NT2/D1 (cell line): ENCODE results near the gene PDCD2L.

Experiments
- SUZ12 ChIP-seq: IDR thresholded peaks from 2 replicates; pipeline ENCODE4 v1.6.1; 2011; ENCODE audit not compliant: insufficient read length, insufficient read depth; ENCODE audit errors: extremely low read depth
- YY1 ChIP-seq: IDR thresholded peaks from 2 replicates; pipeline ENCODE4 v1.6.1; 2011; ENCODE audit not compliant: insufficient read length, insufficient read depth
- ZNF274 ChIP-seq: IDR thresholded peaks from 2 replicates; pipeline ENCODE4 v1.6.1; 2011; ENCODE audit warnings: mild to moderate bottlenecking, low read depth, low read length

DNA sequence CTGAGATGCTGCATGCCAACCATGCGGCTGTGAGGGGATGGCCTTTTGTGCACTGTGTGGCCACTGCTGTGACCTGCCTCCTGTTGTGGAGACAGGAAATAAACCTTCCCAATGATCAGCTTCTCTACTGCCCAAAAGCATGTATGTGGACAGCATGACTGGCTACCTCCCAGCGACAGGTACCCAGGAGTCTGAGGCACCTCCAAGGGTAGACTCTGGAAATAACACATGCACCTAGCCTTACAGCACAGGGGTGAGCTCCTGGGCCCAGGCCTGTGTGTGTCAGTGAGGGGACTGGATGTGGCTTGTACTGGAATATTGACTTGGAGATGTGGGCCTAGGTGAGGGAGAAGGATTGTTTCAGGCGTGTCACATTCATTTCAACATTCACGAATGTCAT lies 46.8 kb upstream of the PDCD2L start:
- no peak for TF ChIP-seq SUZ12
- no peak for TF ChIP-seq ZNF274
- no peak for TF ChIP-seq YY1
